RPMI8226 (cell line): ENCODE results near the gene ZFYVE19.

ENCODE experiments used
- DNase-seq: peaks from one replicate; pipeline ENCODE4 v3.0.0-alpha.2; 2015

The ZFYVE19 gene

GRCh38 chr15:40823572-40824343 lies 16.9 kb downstream of the ZFYVE19 start:
- DNase-seq: no peak

DNA sequence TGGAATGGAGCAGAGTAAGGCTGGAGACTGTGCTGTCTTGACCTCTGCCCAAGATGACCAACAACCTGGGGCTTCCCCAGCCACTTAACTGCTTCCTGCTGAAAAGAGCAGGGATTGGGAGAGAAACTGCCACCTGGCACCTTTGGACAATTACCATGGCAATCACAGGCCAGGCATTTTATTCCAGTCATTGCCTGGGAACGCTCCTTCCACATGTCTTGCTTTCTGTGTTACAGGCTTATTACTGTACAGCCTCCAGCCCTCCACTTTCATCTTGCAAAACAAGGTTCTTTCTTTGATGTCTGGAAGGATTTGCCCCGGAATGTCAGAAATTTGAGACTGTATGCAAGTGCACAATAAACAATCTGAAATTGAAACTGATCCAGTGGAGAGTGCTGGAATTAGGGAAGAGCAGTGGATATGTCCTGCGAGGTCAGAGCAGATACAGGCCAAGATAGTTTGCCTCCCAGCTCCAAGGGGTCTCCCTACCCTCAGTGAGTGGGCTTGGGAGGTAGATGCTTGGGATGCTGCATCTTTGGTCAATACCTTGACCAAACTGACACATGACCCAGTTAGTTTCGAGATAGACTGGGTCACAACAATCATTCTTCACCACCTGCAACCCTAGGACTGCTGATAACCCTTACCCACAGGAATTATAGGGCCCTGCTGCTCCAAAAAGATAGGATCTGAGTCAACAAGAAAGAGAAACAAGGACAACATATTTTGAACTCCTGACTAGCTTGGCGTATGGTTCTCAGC lies 19.0 kb downstream of the ZFYVE19 start:
- no peak for DNase-seq

DNA sequence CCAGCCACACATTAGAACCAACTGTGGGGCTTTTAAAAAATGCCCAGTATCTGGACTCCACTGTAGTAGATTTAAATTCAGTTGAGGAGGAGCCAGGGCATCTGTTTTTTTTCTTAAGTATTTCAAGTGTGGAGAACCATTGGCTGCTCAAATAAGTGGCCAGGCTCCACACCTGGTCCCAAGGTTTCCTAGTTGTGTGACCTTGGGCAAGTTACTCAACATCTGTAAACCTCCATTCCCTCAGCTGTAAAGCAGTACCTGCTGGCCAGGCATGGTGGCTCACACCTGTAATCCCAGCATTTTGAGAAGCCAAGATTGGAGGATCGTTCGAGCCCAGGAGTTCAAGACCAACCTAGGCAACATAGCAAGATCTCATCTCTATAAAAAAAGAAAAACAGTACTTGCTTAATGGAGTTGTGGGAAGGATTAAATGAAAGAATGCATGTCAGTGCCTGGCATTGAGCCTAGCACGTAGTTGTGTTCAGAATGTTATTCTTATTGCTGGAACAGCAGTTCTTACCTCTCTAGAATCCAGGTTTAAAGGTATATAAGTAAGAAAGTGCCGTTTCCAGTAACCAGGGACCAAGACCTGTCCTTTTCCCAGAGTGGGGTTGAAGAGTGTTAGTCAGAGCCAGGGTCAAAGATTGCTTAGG lies 19.7 kb downstream of the ZFYVE19 start:
- DNase-seq: no peak

DNA sequence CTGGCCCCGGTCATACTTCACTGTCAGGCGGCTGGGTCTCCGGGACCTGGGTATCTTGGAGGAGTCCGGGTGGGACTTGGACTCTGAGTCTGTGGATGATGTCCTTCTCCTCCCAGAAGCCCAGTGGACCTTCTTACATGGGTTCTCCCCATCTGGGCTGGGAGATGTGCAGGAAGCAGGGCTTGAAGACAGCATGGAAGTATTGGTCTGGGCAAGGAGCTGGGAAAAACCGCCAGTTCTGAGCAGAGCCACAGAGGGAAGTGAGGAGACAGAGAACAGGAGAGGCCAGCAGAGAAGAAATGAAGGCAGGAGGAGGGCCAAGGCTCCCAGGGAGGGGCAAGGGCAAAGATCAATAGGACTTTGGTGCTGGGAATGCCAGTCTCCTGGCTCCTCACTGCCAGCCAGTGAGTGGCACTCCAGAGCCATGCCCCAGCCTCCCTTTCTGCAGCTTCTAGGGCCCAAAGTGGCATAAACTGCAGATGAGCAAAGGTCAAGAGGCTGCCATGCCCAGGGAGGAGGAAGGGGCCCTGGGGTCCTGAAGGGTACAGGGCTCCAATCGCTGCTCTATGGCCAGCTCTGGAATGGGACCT lies 21.7 kb downstream of the ZFYVE19 start, which contains the start of gene PPP1R14D:
PPP1R14D (minus strand) TSS at position 262 of the 590 bp plus-strand sequence; CDS start at position 195, 67 bp downstream.
- DNase-seq: no peak

DNA sequence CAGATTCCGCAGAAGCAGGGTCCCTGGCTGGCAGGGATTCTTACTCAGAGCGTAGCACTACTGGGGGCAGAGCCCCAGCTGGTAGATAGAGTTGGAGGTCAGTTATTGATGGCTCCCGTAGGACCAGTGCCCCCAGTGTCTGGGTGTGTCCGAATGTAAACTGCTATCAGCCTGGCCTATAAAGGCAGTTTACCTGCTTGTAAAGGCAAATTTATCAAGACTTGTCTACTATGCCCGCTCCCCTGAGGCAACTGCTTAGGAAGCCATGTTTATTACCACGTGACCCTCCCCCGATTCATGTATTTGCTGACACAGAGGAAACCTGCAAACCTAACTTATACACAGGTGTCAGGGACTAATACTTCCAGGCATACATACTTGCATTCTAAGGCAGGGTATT lies 22.2 kb downstream of the ZFYVE19 start:
- peak; percentile 65 for DNase-seq

DNA sequence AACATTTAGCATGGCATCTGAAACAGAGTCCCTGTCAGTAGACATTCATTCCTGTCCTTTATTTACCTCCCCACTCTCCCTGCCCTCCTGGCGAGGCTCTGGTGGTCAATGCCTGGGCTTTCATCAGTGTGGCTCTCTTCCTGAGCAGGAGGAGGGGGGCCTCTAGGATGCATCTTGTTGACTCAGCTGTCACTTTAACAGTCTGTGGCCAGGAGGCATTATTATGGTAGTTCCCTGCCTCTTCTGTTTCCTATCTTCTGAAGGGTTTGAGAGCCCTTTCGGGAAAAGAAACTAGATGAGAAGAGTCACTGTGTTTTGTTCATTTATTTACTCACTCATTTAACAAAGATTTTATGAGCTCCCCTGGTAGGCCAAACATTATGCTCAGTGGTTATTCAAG lies 24.0 kb downstream of the ZFYVE19 start:
- no peak for DNase-seq

DNA sequence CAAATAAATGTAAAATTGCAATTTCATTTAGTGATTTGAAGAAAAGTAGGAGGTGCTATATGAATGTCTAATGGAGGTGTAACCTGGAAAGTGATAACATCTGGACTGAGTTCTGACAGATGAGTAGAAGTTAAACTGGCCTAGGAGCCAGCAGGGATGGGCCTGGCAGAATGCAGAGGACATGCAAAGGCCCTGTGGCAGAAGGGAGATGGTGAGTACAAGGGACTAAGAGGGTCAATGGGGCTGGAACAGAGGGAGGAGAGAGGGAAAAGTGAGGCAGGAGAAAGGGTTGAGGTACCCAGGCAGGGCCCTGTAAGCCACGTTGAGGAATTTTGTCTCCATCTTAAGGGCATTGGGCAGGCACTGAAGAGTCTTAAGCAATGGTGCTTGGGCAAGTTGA lies 25.0 kb downstream of the ZFYVE19 start:
- no peak for DNase-seq

DNA sequence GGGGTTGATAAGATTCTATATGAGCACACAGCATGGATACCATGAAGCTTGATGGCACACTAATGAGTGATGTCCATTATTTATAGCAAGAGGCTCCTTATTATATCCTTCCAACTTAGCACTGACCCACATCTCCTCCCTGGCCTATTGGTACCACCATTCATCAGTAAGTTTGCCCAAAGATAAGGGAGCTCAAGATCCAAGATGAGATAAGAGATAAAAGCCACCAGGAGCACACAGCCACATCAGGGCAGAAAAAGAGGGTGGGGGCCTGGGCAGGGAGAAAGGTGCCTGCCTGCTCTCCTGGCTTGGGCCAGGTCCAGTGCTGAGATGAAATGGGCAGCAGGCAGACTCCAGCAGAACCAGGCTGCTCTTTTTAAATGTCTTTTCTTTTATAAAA lies 26.0 kb downstream of the ZFYVE19 start:
- DNase-seq: no peak

DNA sequence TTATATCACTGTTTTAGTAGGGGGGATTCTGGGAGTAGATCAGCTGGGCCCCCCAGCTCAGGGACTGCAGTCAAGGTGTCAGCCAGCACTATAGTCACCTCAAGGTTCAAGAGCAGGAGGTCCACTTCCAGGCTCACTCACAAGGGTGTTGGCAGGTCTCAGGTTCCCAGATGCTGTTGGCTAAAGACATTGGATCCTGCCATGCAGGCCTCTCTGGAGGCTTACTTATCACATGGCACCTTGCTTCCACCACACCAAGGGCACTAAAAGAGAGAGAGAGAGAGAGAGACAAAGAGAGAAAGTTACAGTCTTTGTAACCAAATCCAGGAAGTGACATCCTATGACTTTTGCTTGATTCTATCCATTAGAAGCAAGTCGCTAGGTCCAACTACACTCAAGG lies 29.1 kb downstream of the ZFYVE19 start:
- DNase-seq: no peak

DNA sequence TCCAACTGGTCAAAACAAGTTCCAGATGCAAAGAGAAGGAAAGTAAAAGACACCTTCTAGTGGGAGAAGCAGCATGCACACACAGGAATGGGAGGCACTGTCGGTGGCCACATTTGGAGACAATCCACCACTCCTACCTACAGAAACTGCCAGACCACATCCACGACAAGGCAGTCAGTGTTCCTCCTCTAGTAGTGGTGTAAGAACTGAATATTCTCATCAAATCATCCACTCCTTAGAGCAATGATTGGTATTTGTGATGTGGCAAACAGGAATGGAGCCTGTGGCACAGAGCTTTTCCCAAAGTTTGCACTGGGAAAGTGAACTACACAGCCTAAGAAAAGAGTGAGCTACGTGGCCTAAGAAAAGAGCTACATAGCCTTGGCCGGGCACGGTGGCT lies 31.9 kb downstream of the ZFYVE19 start:
- DNase-seq: no peak

- no peak for DNase-seq
Observed at GRCh38 chr15:40841741-40842140, 34.9 kb downstream of the ZFYVE19 start.

DNA sequence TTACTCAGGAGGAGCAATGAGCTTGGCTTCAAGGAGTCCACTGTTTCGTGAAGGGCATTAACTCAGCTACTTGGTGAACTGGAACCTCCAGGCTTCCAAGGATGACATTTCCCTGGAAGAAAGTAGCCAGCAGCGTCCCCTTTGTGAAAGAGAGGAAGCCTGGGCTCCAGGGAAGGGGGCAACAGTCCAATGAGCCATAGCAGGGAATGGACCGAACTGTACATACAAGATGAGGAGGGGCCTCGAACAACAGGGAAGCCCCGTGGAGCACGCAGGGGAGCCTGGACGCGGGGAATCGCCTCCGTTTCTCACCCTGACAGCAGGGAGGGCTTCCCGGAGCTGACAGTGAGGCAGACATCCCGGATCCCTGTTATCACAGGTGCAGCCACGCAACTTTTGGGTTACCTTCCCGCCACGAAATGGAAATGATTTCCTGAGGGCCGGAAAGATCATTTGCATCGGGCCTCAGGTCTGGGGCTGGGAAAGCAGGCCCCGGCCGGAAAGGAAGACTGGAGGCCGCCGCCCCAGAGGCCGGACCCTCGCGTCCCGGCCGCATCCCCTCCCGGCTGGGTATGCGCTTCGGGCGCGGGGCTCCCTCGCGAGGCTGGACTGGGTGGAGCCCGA lies 36.5 kb downstream of the ZFYVE19 start:
- no peak for DNase-seq

- DNase-seq: peak; percentile 50
Observed at GRCh38 chr15:40843885-40844695, 37.2 kb downstream of the ZFYVE19 start, which contains the start of gene SPINT1. SPINT1 (plus strand) TSS chr15:40844048; CDS start chr15:40844555, 507 bp downstream.

- peak; percentile 44 for DNase-seq
Observed at GRCh38 chr15:40844696-40845030, 37.8 kb downstream of the ZFYVE19 start.

DNA sequence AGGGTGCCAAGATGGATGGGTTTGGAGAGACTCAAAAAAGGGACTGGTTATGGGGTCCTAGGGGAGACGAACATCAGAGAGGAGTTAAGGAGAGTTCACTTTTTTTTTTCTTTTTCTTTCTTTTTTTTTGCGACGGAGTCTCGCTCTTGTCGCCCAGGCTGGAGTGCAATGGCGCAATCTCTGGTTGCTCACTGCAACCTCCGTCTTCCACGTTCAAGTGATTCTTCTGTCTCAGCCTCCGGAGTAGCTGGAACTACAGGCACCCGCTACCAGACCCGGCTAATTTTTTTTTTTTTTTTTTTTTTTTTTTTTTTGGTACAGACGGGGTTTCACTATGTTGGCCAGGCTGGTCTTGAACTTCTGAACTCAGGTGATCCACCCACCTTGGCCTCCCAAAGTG lies 38.1 kb downstream of the ZFYVE19 start:
- no peak for DNase-seq

DNA sequence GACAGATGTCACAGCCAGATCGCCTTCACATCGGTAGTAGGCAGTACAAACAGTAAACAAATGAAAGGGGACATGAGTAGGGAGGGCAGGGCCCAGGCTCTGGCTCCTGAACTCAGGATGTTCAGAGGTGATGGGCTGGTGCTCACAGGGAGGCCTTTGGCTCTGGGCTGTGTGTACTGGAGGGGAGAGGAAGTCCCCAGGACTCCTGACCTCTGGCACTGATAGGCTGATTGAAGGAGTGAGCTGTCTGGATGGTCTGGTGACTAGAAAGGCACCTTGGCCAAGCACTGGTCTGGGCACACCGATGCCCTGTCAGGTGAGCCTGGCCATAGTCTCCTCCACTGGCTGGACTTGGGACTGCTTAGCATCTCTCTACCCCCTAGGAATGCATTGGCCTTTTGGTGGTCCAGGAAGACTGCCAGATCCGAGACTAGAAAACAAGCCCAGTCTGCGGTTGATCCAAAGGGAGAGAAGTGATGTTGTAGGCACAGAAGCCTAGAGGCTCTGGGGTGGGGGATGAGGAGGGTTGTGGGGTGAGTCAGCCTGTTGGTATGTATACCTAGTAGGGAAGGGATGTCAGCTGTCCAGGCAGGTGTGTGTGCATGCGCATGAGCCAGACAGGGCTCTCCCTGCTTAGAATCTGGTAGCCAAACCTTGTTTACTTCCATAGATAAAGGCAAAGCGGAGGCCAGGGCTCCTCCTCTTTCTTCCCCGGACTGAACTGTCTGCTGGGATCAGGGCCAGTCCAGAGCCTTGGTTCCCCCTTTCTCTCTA lies 38.8 kb downstream of the ZFYVE19 start:
- peak; percentile 71 for DNase-seq

DNA sequence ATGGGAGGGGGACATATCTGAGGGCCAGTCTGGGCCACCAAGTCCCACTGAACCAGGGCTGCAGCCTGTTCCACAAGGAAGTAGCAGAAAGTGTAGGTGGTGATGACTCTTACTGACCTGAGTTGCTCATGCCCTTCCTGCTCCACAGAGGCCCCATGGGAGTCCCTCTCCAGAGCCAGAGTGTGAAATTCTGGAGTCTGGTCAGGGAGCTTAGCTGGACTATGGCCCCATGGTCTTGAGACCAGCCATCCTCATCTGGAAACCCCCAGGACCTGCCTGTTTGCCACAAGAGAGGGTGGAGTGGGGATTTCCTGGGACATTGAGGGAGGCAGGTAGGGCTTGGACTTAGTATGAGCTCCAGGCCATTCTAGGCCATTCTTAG lies 39.9 kb downstream of the ZFYVE19 start:
- no peak for DNase-seq

DNA sequence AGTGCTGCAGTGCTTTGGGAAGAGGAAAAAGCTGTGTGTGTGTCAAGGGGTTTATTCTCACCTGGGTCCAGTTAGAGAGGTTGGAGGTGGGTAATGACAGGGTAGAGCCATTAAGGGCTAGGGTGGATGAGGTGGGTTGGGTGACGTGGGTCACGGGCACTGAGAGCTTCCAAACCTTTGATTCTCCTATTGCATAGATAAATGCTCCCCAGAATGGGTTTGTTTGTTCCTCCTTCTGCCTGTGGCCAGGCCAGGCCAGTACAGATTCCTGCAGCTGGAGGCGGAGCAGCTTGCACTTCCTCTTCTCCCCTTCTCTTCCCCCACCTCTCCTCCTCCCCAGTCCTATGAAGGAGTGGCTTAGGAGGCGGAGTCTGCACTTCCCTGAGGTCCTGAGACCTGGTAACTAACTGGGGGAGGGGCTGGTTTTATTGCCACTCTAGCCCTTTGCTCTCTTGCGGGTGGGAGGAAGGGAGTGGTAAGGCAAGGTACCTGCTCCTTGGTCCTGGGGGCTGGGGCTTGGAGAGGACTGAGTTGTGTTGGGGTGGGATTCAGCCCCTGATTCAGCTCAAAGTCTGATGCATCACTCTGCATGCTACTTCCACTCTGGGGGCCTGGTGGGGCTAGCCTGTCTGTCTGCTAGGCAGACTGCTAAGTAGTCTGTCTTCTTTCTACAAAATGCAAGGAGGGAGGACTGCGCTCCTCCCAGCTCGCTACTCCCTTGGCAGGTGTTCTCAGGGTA lies 40.5 kb downstream of the ZFYVE19 start:
- peak; percentile 90 for DNase-seq

- no peak for DNase-seq
Observed at GRCh38 chr15:40850576-40851112, 43.8 kb downstream of the ZFYVE19 start.

GRCh38 chr15:40852529-40852928 lies 45.6 kb downstream of the ZFYVE19 start:
- no peak for DNase-seq
